Measurements from ENCODE around the gene CD46. TPM values are rescaled to one million over a fixed set of nuclear protein-coding genes. Genes with fewer than 3 reads are reported as not detected.

Gene CD46
- total and polyA plus RNA-seq, 10 of the 15 experiments (the other 5 are each of a cell fraction or from before 2014, with no cell fraction given): 61.1 to 198 (median 81.4) TPM

GRCh38 chr1:207828046-207828445 lies 76.2 kb downstream of the CD46 start:
- ChIA-PET CTCF (interaction anchor here (0.9 to 26.0 kb wide), 11 partner anchors 9 to 135 kb away, joined by 3 to 821 read pairs (median 12); no protein-coding TSS in a partner anchor), SMC1A (ENCODE audit: uncharacterized antibody, unreplicated experiment) (interaction anchor here (1.0 to 12.8 kb wide), 9 partner anchors 9 to 135 kb away, joined by 3 to 444 read pairs (median 8); no protein-coding TSS in a partner anchor), RAD21 (ENCODE audit: unreplicated experiment) (interaction anchor here (1.1 to 14.2 kb wide), 6 partner anchors 16 to 135 kb away, joined by 4 to 160 read pairs (median 43); no protein-coding TSS in a partner anchor), POLR2A (interaction anchor here (0.6 to 20.7 kb wide), 6 partner anchors 9 to 115 kb away, joined by 3 to 620 read pairs (median 3); no protein-coding TSS in a partner anchor)
- H3K79me2 ChIP-seq (ENCODE audit: control insufficient read depth, insufficient read depth, low read length): peaks cover 51% of the 10 kb centered on the region
- H2AFZ ChIP-seq (ENCODE audit: control insufficient read depth, low read depth, low read length): no peak overlapping the region; the same call in 1 of the 2 replicates
- in situ Hi-C loops (cut with MboI) (loop anchor here (10.0 kb wide), 1 partner anchor 137 kb away; no protein-coding TSS in a partner anchor), intact Hi-C loops (cut with micrococcal nuclease; ENCODE audit: unreplicated experiment) (loop anchor here (1.0 to 10.0 kb wide), 3 partner anchors 41 to 1847 kb away; partner anchors contain the start of gene G0S2)
- peak overlapping the region; percentile 11 for H3K9ac ChIP-seq (ENCODE audit: control insufficient read depth, insufficient read depth, low read length)
- no peaks in the 10 kb centered on the region for H3K9me3 ChIP-seq (replicated peaks; ENCODE audit: control insufficient read depth, insufficient read depth, low read length)
- 0 out of 2 replicates have a peak overlapping the region, but pooled peaks have one; percentile 5 for H3K4me2 ChIP-seq (ENCODE audit: control insufficient read depth, insufficient read depth)
- no TSS peak for BruUV-seq (replicated peaks)
- H3K4me3 ChIP-seq: no peak overlapping the region
- H3K36me3 ChIP-seq (ENCODE audit: control insufficient read depth in 2 of 2, insufficient read depth in 2 of 2, low read length in 1 of 2): no peaks in the 10 kb centered on the region
- ATAC-seq (no peak), FAIRE-seq (no peak), DNase-seq (ENCODE audit: low read depth, low spot score) (no peak)
- peak overlapping the region; percentile 10 for H3K27ac ChIP-seq (ENCODE audit: control insufficient read depth, insufficient read depth)
- H4K20me1 ChIP-seq (ENCODE audit: control insufficient read depth, insufficient read depth): no peaks in the 10 kb centered on the region
- 76% methylated on average over 5 of the region's 5 CpGs for WGBS (ENCODE audit: insufficient coverage, insufficient replicate concordance, low lambda C conversion rate, missing lambda C conversion rate)
- peaks cover 60% of the 10 kb centered on the region for H3K4me1 ChIP-seq (ENCODE audit: control insufficient read depth, insufficient read depth, low read length)
- H3K27me3 ChIP-seq (replicated peaks in 1 of 2; ENCODE audit: control insufficient read depth in 2 of 2, insufficient read depth in 2 of 2, low read length in 1 of 2): no peaks in the 10 kb centered on the region
- TF ChIP-seq RFX5 (IDR thresholded peaks at IDR 0.05; ENCODE audit: low read depth, low read length) (no peak), YBX1 (IDR thresholded peaks at IDR 0.05) (no peak), HDAC2 (IDR thresholded peaks at IDR 0.05) (no peak), CBX5 (IDR thresholded peaks at IDR 0.05; ENCODE audit: low read depth) (no peak), ZSCAN29 (IDR thresholded peaks at IDR 0.05) (no peak), EGR1 (IDR thresholded peaks at IDR 0.05; ENCODE audit: borderline replicate concordance in 1 of 2, low read depth in 2 of 2, low read length in 2 of 2) (no peak), HCFC1 (IDR thresholded peaks at IDR 0.05; ENCODE audit: low read length) (no peak), TAF1 (IDR thresholded peaks at IDR 0.05; ENCODE audit: borderline replicate concordance, low read depth, low read length) (no peak)
- TF ChIP-seq, protein P1, sequence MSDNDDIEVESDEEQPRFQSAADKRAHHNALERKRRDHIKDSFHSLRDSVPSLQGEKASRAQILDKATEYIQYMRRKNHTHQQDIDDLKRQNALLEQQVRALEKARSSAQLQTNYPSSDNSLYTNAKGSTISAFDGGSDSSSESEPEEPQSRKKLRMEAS (IDR thresholded peaks at IDR 0.05; ENCODE audit: low read depth, low read length): no peak
